ENCODE data around the gene CTBP1. TPM values are rescaled to one million over a fixed set of nuclear protein-coding genes. Genes with fewer than 3 reads are reported as not detected.

CTBP1 gene
- total and polyA plus RNA-seq, 2 of the 8 experiments (the other 6 are each of a cell fraction or from before 2014, with no cell fraction given) = 128 to 185 TPM

DNA sequence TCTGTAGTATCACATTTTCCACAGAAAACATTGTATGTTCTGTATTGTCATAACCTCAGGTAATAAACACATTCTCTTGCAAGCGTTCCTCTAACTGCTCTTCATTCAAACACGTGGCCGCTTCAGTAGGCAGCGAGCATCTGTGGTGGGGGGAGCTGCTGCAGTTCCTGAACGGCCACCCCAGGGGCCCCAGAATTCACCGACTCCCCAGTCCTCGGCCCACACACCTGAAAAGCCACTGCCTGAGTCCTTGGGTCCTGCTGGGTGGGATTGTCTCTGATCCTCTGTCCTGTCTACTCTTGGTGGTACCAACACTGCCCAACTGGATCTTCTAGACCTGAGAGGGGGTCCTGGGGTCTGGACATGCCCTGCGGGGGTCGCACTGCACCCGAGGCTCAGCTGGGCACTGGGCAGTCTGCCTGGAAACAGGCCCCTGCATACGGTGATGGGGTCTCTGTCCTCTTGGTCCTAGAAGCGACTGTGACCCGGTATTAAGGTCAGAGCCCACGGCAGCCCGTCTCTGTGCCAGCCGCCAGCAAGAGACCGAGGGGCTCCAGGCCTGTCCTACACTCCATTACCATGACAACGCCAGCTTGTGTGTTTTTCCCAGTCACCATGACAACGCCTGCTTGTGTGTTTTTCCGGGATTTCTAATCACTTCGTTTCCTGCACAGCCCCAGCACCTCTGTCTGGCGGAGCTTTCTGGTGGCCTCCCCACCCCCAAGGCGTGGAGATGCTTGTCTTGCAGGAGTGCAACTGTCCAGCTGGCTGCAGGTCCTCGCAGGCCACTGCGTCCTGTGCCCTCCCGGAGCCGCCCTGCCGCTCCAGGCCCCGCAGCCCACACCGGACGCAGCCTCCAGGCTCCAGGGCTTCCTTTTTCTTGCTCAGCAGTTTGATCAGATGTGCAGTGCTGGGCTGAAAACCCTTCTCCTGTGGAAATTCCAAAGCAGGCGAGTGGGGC is 16.0 kb downstream of the CTBP1 start:
- Histone ChIP-seq H3K23me2 (ENCODE audit: low read depth, low read length) (no peaks in the 10 kb centered on the region), H3K4ac (replicated peaks; ENCODE audit: insufficient read length, low read depth, low read length) (no peak overlapping the region), H4K91ac (replicated peaks; ENCODE audit: insufficient read length, low read length) (no peak overlapping the region), H4K8ac (ENCODE audit: extremely low read depth, insufficient read depth, low read length) (no peak overlapping the region), H3K18ac (ENCODE audit: extremely low read depth, low read length) (no peak overlapping the region), H3K36me3 (ENCODE audit: control insufficient read depth in 2 of 4, insufficient read depth in 4 of 4, low read length in 3 of 4) (peaks cover 4 to 54% (median 17%) of the 10 kb centered on the region in 4 experiments; a peak in 7 of 8 replicates), H3K4me1 (replicated peaks in 1 of 4; ENCODE audit: control insufficient read depth in 3 of 4, insufficient read depth in 4 of 4, low read length in 3 of 4) (no peaks in the 10 kb centered on the region), H3K79me2 (ENCODE audit: control insufficient read depth in 1 of 2, insufficient read depth in 2 of 2, low read length in 2 of 2) (no peaks in the 10 kb centered on the region; a peak in 1 of 4 replicates), H2AK5ac (ENCODE audit: low read depth, low read length) (no peak overlapping the region), H4K20me1 (replicated peaks in 1 of 2; ENCODE audit: control insufficient read depth in 1 of 2, insufficient read depth in 2 of 2, low read length in 2 of 2) (peaks cover 1 to 16% of the 10 kb centered on the region in 2 experiments), H2BK15ac (ENCODE audit: low read length) (no peak overlapping the region), H3K4me2 (ENCODE audit: insufficient read depth in 1 of 2, low read depth in 2 of 2, low read length in 2 of 2) (no peak overlapping the region), H2BK12ac (ENCODE audit: low read depth, low read length) (no peak overlapping the region), H2AFZ (ENCODE audit: low read length) (no peak overlapping the region), H3K79me1 (ENCODE audit: low read depth, low read length) (peaks cover 2% of the 10 kb centered on the region; the same call in 1 of the 2 replicates), H3K27ac (ENCODE audit: low read depth, low read length) (peak overlapping the region; percentile 49; the same call in 1 of the 2 replicates), H3K23ac (ENCODE audit: insufficient read length) (no peak overlapping the region), H3K9ac (replicated peaks in 1 of 4; ENCODE audit: extremely low read depth in 1 of 4, low read depth in 3 of 4, low read length in 3 of 4) (no peak overlapping the region; a peak in 1 of 7 replicates), H3K27me3 (replicated peaks in 1 of 4; ENCODE audit: control insufficient read depth in 3 of 4, extremely low read depth in 1 of 4, insufficient read depth in 3 of 4, low read length in 3 of 4) (no peaks in the 10 kb centered on the region), H3K14ac (ENCODE audit: insufficient read length) (no peak overlapping the region), H3K9me3 (ENCODE audit: insufficient read depth in 2 of 2, low read depth in 1 of 2, low read length in 1 of 2) (no peaks in the 10 kb centered on the region), H3K56ac (replicated peaks; ENCODE audit: insufficient read length, low read depth, low read length) (no peak overlapping the region), H2BK20ac (ENCODE audit: low read length) (no peak overlapping the region), H2BK120ac (replicated peaks; ENCODE audit: low read depth, low read length) (no peak overlapping the region), H3K4me3 (ENCODE audit: extremely low read depth in 1 of 4, insufficient read depth in 2 of 4, low read depth in 3 of 4, low read length in 4 of 4) (no peak overlapping the region), H2BK5ac (ENCODE audit: low read depth, low read length) (no peak overlapping the region; the same call in 1 of the 2 replicates), H4K5ac (ENCODE audit: insufficient read length, low read depth, low read length) (no peak overlapping the region)
- FAIRE-seq (no peak), DNase-seq (ENCODE audit: low read depth in 1 of 2, low spot score in 2 of 2) (no peak)
- ChIA-PET CTCF (ENCODE audit: partially characterized antibody) (interaction anchor here (0.6 to 3.5 kb wide), 5 partner anchors 12 to 100 kb away, joined by 3 to 11 read pairs (median 3); no protein-coding TSS in a partner anchor), POLR2A (ENCODE audit: partially characterized antibody) (no interaction called here)
- 94% methylated on average over 29 of the region's 32 CpGs; no CpG with 5 or more reads in 1 of the 2 experiments for WGBS, 2 experiments (ENCODE audit: extremely low coverage in 1 of 2, insufficient coverage in 1 of 2, insufficient read length in 1 of 2, insufficient replicate concordance in 2 of 2, low coverage in 1 of 2, low lambda C conversion rate in 2 of 2, missing lambda C conversion rate in 1 of 2)
- no peak for TF ChIP-seq TCF12 (IDR thresholded peaks at IDR 0.05; ENCODE audit: low read depth, low read length)
- TF ChIP-seq SP1 (IDR thresholded peaks at IDR 0.05; ENCODE audit: low read depth, low read length) = no peak
- no peak for TF ChIP-seq JUND (IDR thresholded peaks at IDR 0.05; ENCODE audit: low read length)
- no peak for TF ChIP-seq TAF1 (IDR thresholded peaks at IDR 0.05; ENCODE audit: low read depth, low read length)
- no peak for TF ChIP-seq PHF8 (conservative IDR thresholded peaks at IDR 0.05; ENCODE audit: low read depth, low read length)
- TF ChIP-seq TBP (IDR thresholded peaks at IDR 0.05; ENCODE audit: low read depth, low read length) = no peak
- TF ChIP-seq BRCA1 (IDR thresholded peaks at IDR 0.05; ENCODE audit: low read depth, low read length) = no peak
- TF ChIP-seq RNF2 (IDR thresholded peaks at IDR 0.05; ENCODE audit: borderline replicate concordance, low read depth, low read length, missing control alignments, poor library complexity, severe bottlenecking) = no peak
- no peak for TF ChIP-seq KDM1A (IDR thresholded peaks at IDR 0.05; ENCODE audit: borderline replicate concordance, low read length)
